Heart left ventricle (tissue), 16 donors: ENCODE data around the gene SKIC3. TPM values are rescaled to one million over a fixed set of nuclear protein-coding genes. Genes with fewer than 3 reads are reported as not detected.

Experiments
- ATAC-seq, 4 donors: fragments of 200-7000 bp; cut with Tn5 transposase; one replicate each; pipeline ENCODE4 v1.9.1; 2020 to 2022; ENCODE audit warnings: moderate library complexity in 4 of 4, mild to moderate bottlenecking in 3 of 4, moderate number of reproducible peaks in 1 of 4
- DNase-seq, 5 donors: peaks; one replicate each; pipeline ENCODE4 v3.0.0-alpha.2; 2020
- H3K27ac ChIP-seq, 12 donors: fragments of 200-600 bp; sonication (generic) in 4 of 12; one replicate each; pipeline versions ENCODE4 v1.5.0 to v1.8.0; 2016 to 2022; ENCODE audit warnings: mild to moderate bottlenecking in 2 of 12
- H3K27me3 ChIP-seq, 9 donors: fragments of 200-600 bp; sonication (generic) in 2 of 9; one replicate each; pipeline versions ENCODE4 v1.5.1 to v1.8.0; 2016 to 2022; ENCODE audit warnings: mild to moderate bottlenecking in 3 of 9
- H3K36me3 ChIP-seq, 9 donors: fragments of 200-600 bp; sonication (generic) in 2 of 9; one replicate each; pipeline versions ENCODE4 v1.5.0 to v1.8.0; 2018 to 2022; ENCODE audit warnings: mild to moderate bottlenecking in 2 of 9
- H3K4me1 ChIP-seq, 12 donors: fragments of 200-600 bp; sonication (generic) in 4 of 12; one replicate each; pipeline versions ENCODE4 v1.5.0 to v1.8.0; 2016 to 2022; ENCODE audit warnings: mild to moderate bottlenecking in 3 of 12
- H3K4me3 ChIP-seq, 12 donors: fragments of 200-600 bp; sonication (generic) in 4 of 12; one replicate each; pipeline versions ENCODE4 v1.5.0 to v1.8.0; 2017 to 2022; ENCODE audit warnings: mild to moderate bottlenecking in 9 of 12, moderate library complexity in 4 of 12
- H3K9me3 ChIP-seq, 12 donors: fragments of 200-600 bp; sonication (generic) in 4 of 12; one replicate each; pipeline versions ENCODE4 v1.5.0 to v1.8.0; 2016 to 2022; ENCODE audit warnings: mild to moderate bottlenecking in 1 of 12
- POLR2A ChIP-seq, 2 donors: fragments of 450-650 bp; IDR thresholded peaks; one replicate each; pipeline ENCODE4 v1.6.1; 2017; ENCODE audit warnings: antibody characterized with exemption in 2 of 2, mild to moderate bottlenecking in 2 of 2, moderate library complexity in 2 of 2
- WGBS, 4 donors: extraction: QIAGEN DNeasy Blood & Tissue Kit in 2 of 4; methylation state at CpG; one replicate each; pipeline versions ENCODE4 v1.1.5 to v1.1.7; 2013 to 2018; 5-methylcytosine and 5-hydroxymethylcytosine counted together
- intact Hi-C, 10 donors: fragments of 100-400 bp; cut with DNase I; formaldehyde crosslinking; loops; one replicate each; pipeline versions ENCODE4 v1.11.1 to v1.14.2; 2022
- polyA plus RNA-seq, 2 donors: library from polyadenylated mRNA; stranded (reverse); fragments of 200-250 nt; gene quantifications; one replicate each; pipeline ENCODE4 v1.2.3, GENCODE V29; 2013
- total RNA-seq, 9 donors: library from RNA; depleted of rRNA in 2 of 9; stranded (reverse); fragments of >200 nt in 2 of 9; fragmentation: NEBNext Ultra II Directional in 3 of 9; extraction: Animal tissue kit (Norgen Biotek cat#: 25700) in 3 of 9; gene quantifications; one replicate each; pipeline versions ENCODE4 v1.1.0 to v1.2.4, GENCODE V29; 2016 to 2023
- TF ChIP-seq, protein P1 (sequence below), 12 donors: fragments of 200-600 bp; sonication (generic) in 4 of 12; IDR thresholded peaks; one replicate each; pipeline versions ENCODE4 v1.5.0 to v1.8.0; 2018 to 2022; ENCODE audit warnings: antibody characterized with exemption in 12 of 12, mild to moderate bottlenecking in 5 of 12
- donor health status: ischemic (EF 13 %, LVEDD 7.1; RV severe dilation, severe dysfunction).
- donor health status: healthy with polysubstance abuse.
- donor health status: DM: no; HTN: yes; CAD: no.
- donor health status: DM: no; HTN: no; CAD: no.
- donor health status: ischemic (EF 25% LVEDD 6.9; RV normal size, moderate dysfunction).
- donor health status: ischemic (EF 25% LVEDD 5.7; RV mildly dilated, moderate dysfunction).
- donor health status: healthy.
- donor health status: DM: yes; HTN: yes; CAD: no.
- donor health status: ischemic (EF 35%, LVEDD 5.7; RV mildly dilated, moderate dysfunction).
- donor health status: nonischemic (EF 11% LVEDD 7.7; RV severe dilation, severe dysfunction).
- donor health status: DM: yes; HTN: yes; CAD: no.
- donor health status: PGD.
- donor health status: ischemic (EF 29% LVEDD 5.4; RV normal size, mild dysfunction).
- donor health status: nonischemic (EF 23%, LVEDD 6.1; RV moderate dilation, normal function).

Gene SKIC3
- total and polyA plus RNA-seq, 11 donors, result 12.9 to 80.2 (median 64.5) TPM

DNA sequence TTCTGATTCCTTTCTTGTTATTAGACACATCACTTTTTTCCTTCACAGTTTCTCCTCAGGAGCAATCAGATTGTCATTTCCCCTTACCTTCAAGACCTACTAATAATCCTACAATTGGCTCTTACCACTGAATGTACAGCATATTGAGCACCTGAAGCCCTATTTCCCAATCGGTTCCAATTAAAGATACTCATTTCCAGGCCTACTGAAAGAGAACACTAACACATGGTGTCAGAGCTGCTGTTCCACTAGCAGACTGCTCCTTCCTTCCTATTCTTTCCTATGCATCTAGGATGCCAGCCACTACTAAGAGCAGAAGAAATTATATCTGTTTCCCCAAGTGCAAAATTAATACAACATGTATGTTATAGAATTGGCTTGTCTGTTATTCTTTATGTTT lies 34.6 kb downstream of the SKIC3 start:
- Histone ChIP-seq H3K4me3 (no peak overlapping the region), H3K27me3 (no peaks in the 10 kb centered on the region), H3K27ac (no peak overlapping the region), H3K4me1 (no peaks in the 10 kb centered on the region), H3K9me3 (no peaks in the 10 kb centered on the region), H3K36me3 (peaks cover 2 to 100% (median 98%) of the 10 kb centered on the region in 9 donors)
- no peak for TF ChIP-seq POLR2A (IDR thresholded peaks at IDR 0.05)
- TF ChIP-seq, protein P1, sequence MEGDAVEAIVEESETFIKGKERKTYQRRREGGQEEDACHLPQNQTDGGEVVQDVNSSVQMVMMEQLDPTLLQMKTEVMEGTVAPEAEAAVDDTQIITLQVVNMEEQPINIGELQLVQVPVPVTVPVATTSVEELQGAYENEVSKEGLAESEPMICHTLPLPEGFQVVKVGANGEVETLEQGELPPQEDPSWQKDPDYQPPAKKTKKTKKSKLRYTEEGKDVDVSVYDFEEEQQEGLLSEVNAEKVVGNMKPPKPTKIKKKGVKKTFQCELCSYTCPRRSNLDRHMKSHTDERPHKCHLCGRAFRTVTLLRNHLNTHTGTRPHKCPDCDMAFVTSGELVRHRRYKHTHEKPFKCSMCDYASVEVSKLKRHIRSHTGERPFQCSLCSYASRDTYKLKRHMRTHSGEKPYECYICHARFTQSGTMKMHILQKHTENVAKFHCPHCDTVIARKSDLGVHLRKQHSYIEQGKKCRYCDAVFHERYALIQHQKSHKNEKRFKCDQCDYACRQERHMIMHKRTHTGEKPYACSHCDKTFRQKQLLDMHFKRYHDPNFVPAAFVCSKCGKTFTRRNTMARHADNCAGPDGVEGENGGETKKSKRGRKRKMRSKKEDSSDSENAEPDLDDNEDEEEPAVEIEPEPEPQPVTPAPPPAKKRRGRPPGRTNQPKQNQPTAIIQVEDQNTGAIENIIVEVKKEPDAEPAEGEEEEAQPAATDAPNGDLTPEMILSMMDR (IDR thresholded peaks at IDR 0.05), result no peak
- 86 to 92% (median 90%) methylated on average over 1 of the region's 1 CpG for WGBS, 4 donors
- ATAC-seq (no peak), DNase-seq (no peak)
- intact Hi-C loops, result no loop called here

DNA sequence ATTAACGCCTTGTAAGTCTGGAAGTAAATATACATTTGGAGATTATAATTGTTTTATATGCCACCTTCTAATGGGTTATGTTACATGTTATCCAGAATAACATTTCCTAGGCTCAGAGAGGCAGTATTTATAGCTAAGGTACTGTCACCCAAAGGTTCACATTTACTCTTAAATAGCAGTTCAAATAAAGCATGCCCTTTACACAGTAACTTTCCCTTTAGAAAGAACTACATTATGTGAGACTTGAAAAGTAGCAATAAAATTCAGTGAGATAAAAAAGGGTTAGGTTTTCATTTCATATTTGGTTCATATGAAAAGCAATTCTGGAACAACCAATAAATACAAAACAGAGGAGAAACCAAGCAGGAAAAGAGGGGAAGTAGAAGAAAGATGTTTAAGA lies 35.1 kb downstream of the SKIC3 start:
- H3K27ac ChIP-seq, result no peak overlapping the region
- H3K9me3 ChIP-seq, result no peaks in the 10 kb centered on the region
- no peaks in the 10 kb centered on the region for H3K27me3 ChIP-seq
- WGBS, 4 donors, result 94 to 100% (median 98%) methylated on average over 1 of the region's 1 CpG
- no peak for DNase-seq
- peaks cover 2 to 100% (median 98%) of the 10 kb centered on the region in 9 donors for H3K36me3 ChIP-seq
- H3K4me1 ChIP-seq, result no peaks in the 10 kb centered on the region
- no peak overlapping the region for H3K4me3 ChIP-seq
- intact Hi-C loops, result no loop called here
- TF ChIP-seq POLR2A (IDR thresholded peaks at IDR 0.05), result no peak
- TF ChIP-seq, protein P1 (IDR thresholded peaks at IDR 0.05), result no peak
- ATAC-seq, result no peak

DNA sequence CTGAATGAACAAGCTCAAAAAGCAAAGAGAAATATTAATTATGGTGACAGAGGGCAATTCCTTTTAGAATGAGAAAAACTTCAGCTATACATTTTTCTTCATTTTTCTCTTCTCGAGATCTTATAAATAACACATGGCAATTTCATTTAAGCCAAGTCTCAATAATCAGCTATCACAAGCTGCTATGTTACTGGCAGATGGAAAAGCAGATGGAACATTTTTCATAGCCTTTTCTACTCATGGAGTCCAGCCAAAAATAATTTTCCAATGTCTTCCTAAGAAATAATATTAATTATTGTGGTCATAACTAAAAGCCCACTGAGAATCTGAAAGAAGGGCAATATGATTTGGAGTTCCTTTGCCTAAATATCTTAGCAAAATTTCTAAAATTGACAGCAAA lies 35.6 kb downstream of the SKIC3 start:
- H3K4me1 ChIP-seq, result no peaks in the 10 kb centered on the region
- intact Hi-C loops, result no loop called here
- H3K36me3 ChIP-seq, result peaks cover 2 to 100% (median 98%) of the 10 kb centered on the region in 9 donors
- TF ChIP-seq, protein P1 (IDR thresholded peaks at IDR 0.05), result no peak
- no peak for TF ChIP-seq POLR2A (IDR thresholded peaks at IDR 0.05)
- no peaks in the 10 kb centered on the region for H3K9me3 ChIP-seq
- H3K27me3 ChIP-seq, result no peaks in the 10 kb centered on the region
- ATAC-seq, result no peak
- DNase-seq, result no peak
- WGBS, 4 donors, result 67 to 75% (median 73%) methylated on average over 1 of the region's 1 CpG
- H3K27ac ChIP-seq, result no peak overlapping the region
- H3K4me3 ChIP-seq, result no peak overlapping the region

DNA sequence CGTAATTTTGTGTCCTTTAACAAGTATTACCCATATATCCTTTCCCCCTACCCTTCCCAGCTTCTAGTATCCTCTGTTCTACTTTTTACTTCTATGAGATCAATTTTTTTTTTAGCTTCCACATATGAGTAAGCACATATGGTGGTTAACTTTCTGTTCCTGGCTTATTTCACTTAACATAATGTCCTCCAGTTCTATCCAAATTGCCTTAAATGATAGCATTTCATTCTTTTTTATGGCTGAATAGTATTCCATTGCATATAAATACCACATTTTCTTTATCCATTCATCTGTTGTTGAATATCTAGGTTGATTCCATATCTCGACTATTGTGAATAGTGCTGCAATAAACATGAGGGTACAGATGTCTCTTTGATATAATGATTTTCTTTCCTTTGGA lies 36.4 kb downstream of the SKIC3 start:
- 96 to 100% (median 98%) methylated on average over 2 of the region's 2 CpGs for WGBS, 4 donors
- H3K4me3 ChIP-seq, result no peak overlapping the region
- TF ChIP-seq POLR2A (IDR thresholded peaks at IDR 0.05), result no peak
- TF ChIP-seq, protein P1 (IDR thresholded peaks at IDR 0.05), result no peak
- intact Hi-C loops, result no loop called here
- peaks cover 2 to 100% (median 98%) of the 10 kb centered on the region in 9 donors for H3K36me3 ChIP-seq
- ATAC-seq (no peak), DNase-seq (no peak)
- no peaks in the 10 kb centered on the region for H3K4me1 ChIP-seq
- H3K27me3 ChIP-seq, result no peaks in the 10 kb centered on the region
- no peaks in the 10 kb centered on the region for H3K9me3 ChIP-seq
- no peak overlapping the region for H3K27ac ChIP-seq
